DND-41 (cell line): Measurements from ENCODE around the gene ZBTB7B.

Experiments used
- ATAC-seq: fragments of 200-7000 bp; cut with Tn5 transposase; 3 replicates; pipeline ENCODE4 v1.9.1; 2021; ENCODE audit warnings: low read depth; ENCODE audit not compliant: insufficient read depth
- DNase-seq: peaks from one replicate; pipeline ENCODE4 v3.0.0-alpha.2; 2020
- H2AFZ ChIP-seq: 2 replicates; pipeline ENCODE4 v1.6.0; 2012; ENCODE audit warnings: low read depth, low read length
- H3K27ac ChIP-seq: 2 replicates; pipeline ENCODE4 v1.5.1; 2012; ENCODE audit warnings: low read length, inconsistent platforms
- H3K27me3 ChIP-seq: fragments of 200-600 bp; sonication (generic); 2 replicates; pipeline ENCODE4 v1.6.0; 2012; ENCODE audit warnings: low read length, mild to moderate bottlenecking, inconsistent platforms; ENCODE audit not compliant: insufficient read depth, poor library complexity
- H3K36me3 ChIP-seq: 2 replicates; pipeline ENCODE4 v1.5.1; 2012; ENCODE audit warnings: low read length, inconsistent platforms; ENCODE audit not compliant: insufficient read depth
- H3K4me1 ChIP-seq: 2 replicates; pipeline ENCODE4 v1.5.1; 2012; ENCODE audit warnings: mild to moderate bottlenecking, low read length; ENCODE audit not compliant: insufficient read depth
- H3K4me2 ChIP-seq: 2 replicates; pipeline ENCODE4 v1.6.0; 2012; ENCODE audit warnings: mild to moderate bottlenecking, moderate library complexity, low read length, inconsistent platforms; ENCODE audit not compliant: insufficient read depth
- H3K4me3 ChIP-seq, 2 experiments: fragments of 200-600 bp in 1 of 2; shearing (Covaris generic) in 1 of 2; 2 replicates each; pipeline ENCODE4 v1.5.1; 2012 to 2016; ENCODE audit warnings: inconsistent platforms in 2 of 2, low read length in 2 of 2, mild to moderate bottlenecking in 2 of 2, low read depth in 1 of 2, moderate library complexity in 1 of 2
- H3K79me2 ChIP-seq: 2 replicates; pipeline ENCODE4 v1.6.0; 2012; ENCODE audit warnings: low read length, inconsistent platforms; ENCODE audit not compliant: insufficient read depth
- H3K9ac ChIP-seq: 2 replicates; pipeline ENCODE4 v1.6.0; 2012; ENCODE audit warnings: low read depth, mild to moderate bottlenecking, inconsistent platforms, low read length, moderate library complexity
- H3K9me3 ChIP-seq: 2 replicates; pipeline ENCODE4 v1.5.1; 2012; ENCODE audit warnings: low read length, moderate library complexity, mild to moderate bottlenecking, inconsistent platforms; ENCODE audit not compliant: insufficient read depth, severe bottlenecking
- H4K20me1 ChIP-seq: 2 replicates; pipeline ENCODE4 v1.6.0; 2012; ENCODE audit warnings: low read length; ENCODE audit not compliant: insufficient read depth
- EZH2 ChIP-seq: IDR thresholded peaks from 3 replicates; pipeline ENCODE4 v1.6.1; 2012; ENCODE audit warnings: borderline replicate concordance, low read depth, mild to moderate bottlenecking, moderate library complexity, low read length, inconsistent platforms; ENCODE audit not compliant: severe bottlenecking
- TF ChIP-seq, protein P1 (sequence below): IDR thresholded peaks from 2 replicates; pipeline ENCODE4 v1.5.1; 2012; ENCODE audit warnings: borderline replicate concordance, low read length, moderate library complexity, mild to moderate bottlenecking; ENCODE audit not compliant: poor library complexity, severe bottlenecking; ENCODE audit errors: extremely low read depth

ZBTB7B gene

DNA sequence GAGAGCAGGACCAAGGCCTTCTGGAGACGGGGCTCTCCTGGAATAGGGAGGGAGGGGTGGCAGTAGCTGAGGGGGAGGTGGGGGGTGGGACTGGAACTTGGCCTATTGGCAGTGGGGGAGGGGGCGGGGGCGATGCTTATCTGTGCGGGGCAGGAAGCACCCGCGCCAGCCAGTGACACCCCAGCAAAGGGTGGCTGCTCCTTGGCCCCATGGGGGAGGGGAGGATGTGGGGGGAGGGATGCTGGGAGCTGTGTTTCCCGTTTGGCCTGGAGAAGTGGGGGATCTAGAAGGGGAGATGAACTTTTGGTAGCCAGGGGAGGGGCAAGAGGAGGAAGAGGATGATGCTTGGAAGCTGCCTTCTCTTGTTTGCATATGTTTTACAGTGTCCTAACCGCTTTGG lies 11.0 kb downstream of the ZBTB7B start:
- no peak overlapping the region for H3K4me2 ChIP-seq
- no peak for ATAC-seq
- no peak overlapping the region for H3K9ac ChIP-seq
- H3K27me3 ChIP-seq: peaks cover 16% of the 10 kb centered on the region
- TF ChIP-seq, protein P1, sequence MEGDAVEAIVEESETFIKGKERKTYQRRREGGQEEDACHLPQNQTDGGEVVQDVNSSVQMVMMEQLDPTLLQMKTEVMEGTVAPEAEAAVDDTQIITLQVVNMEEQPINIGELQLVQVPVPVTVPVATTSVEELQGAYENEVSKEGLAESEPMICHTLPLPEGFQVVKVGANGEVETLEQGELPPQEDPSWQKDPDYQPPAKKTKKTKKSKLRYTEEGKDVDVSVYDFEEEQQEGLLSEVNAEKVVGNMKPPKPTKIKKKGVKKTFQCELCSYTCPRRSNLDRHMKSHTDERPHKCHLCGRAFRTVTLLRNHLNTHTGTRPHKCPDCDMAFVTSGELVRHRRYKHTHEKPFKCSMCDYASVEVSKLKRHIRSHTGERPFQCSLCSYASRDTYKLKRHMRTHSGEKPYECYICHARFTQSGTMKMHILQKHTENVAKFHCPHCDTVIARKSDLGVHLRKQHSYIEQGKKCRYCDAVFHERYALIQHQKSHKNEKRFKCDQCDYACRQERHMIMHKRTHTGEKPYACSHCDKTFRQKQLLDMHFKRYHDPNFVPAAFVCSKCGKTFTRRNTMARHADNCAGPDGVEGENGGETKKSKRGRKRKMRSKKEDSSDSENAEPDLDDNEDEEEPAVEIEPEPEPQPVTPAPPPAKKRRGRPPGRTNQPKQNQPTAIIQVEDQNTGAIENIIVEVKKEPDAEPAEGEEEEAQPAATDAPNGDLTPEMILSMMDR: no peak
- no peak overlapping the region for H3K4me3 ChIP-seq
- no peak overlapping the region for H3K27ac ChIP-seq
- no peaks in the 10 kb centered on the region for H3K79me2 ChIP-seq
- peak; percentile 32 for DNase-seq
- peaks cover 64% of the 10 kb centered on the region for H4K20me1 ChIP-seq
- no peak overlapping the region for H2AFZ ChIP-seq
- no peaks in the 10 kb centered on the region for H3K9me3 ChIP-seq
- H3K4me1 ChIP-seq: peaks cover 20% of the 10 kb centered on the region
- H3K36me3 ChIP-seq: no peaks in the 10 kb centered on the region

DNA sequence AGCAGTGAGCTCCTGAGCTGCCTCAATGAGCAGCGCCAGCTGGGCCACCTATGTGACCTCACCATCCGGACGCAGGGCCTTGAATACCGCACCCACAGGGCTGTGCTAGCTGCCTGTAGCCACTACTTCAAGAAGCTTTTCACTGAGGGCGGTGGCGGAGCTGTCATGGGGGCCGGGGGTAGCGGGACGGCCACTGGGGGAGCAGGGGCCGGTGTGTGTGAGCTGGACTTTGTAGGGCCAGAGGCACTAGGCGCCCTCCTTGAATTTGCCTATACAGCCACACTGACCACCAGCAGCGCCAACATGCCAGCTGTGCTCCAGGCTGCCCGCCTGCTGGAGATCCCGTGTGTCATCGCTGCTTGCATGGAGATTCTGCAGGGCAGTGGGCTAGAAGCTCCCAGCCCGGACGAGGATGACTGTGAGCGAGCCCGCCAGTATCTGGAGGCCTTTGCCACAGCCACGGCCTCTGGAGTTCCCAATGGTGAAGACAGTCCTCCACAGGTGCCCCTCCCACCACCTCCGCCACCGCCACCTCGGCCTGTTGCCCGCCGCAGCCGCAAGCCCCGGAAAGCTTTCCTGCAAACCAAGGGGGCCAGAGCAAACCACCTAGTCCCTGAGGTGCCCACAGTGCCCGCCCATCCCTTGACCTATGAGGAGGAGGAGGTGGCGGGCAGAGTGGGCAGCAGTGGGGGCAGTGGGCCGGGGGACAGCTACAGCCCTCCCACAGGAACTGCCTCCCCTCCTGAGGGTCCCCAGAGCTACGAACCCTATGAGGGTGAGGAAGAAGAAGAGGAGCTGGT lies 12.3 kb downstream of the ZBTB7B start:
- Histone ChIP-seq H3K79me2 (no peaks in the 10 kb centered on the region), H2AFZ (no peak overlapping the region), H3K4me2 (no peak overlapping the region), H3K27ac (no peak overlapping the region), H3K9me3 (no peaks in the 10 kb centered on the region), H3K4me1 (peaks cover 20% of the 10 kb centered on the region), H4K20me1 (peaks cover 71% of the 10 kb centered on the region), H3K9ac (no peak overlapping the region), H3K4me3 (no peak overlapping the region), H3K27me3 (peaks cover 29% of the 10 kb centered on the region), H3K36me3 (no peaks in the 10 kb centered on the region)
- DNase-seq (no peak), ATAC-seq (no peak)
- TF ChIP-seq, protein P1: no peak
- TF ChIP-seq EZH2: no peak

DNA sequence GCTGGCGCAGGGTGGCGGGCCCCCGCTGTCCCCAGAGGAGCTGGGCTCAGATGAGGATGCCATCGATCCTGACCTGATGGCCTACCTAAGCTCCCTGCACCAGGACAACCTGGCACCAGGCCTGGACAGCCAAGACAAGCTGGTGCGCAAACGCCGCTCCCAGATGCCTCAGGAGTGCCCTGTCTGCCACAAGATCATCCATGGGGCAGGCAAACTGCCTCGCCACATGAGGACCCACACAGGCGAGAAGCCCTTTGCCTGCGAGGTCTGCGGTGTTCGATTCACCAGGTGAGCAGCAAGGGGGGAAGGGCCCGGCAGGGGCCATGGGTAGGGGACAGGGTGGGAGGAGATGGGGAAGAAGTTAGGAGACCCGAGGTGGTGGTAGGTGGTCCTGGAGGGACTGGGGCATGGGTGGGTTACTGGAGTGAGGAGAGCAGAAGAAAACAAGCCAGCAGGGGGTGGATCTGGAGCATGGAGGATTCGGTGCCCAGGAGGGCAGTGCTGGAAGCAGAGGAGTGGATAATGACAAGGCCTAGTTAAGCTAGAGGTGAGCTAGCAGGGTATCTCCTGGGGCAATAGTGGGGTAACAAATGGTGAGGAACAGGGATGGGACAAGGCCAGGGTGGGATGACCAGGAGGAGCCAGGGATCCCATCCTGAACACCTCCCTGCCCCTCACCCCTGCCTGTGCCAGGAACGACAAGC lies 13.1 kb downstream of the ZBTB7B start:
- peaks cover 13% of the 10 kb centered on the region for H3K4me1 ChIP-seq
- H3K9ac ChIP-seq: no peak overlapping the region
- no peaks in the 10 kb centered on the region for H3K36me3 ChIP-seq
- DNase-seq (no peak), ATAC-seq (no peak)
- H4K20me1 ChIP-seq: peaks cover 66% of the 10 kb centered on the region
- no peak overlapping the region for H2AFZ ChIP-seq
- peaks cover 30% of the 10 kb centered on the region for H3K27me3 ChIP-seq
- TF ChIP-seq, protein P1: no peak
- no peak for TF ChIP-seq EZH2
- no peak overlapping the region for H3K27ac ChIP-seq
- H3K9me3 ChIP-seq: no peaks in the 10 kb centered on the region
- no peak overlapping the region for H3K4me2 ChIP-seq
- H3K79me2 ChIP-seq: no peaks in the 10 kb centered on the region
- H3K4me3 ChIP-seq: no peak overlapping the region
